IMR-90 (cell line): Measurements from ENCODE around the gene AGPAT3. TPM values are rescaled to one million over a fixed set of nuclear protein-coding genes. Genes with fewer than 3 reads are reported as not detected.

Experiments
- ATAC-seq: fragments of 200-7000 bp; cut with Tn5 transposase; 2 replicates; pipeline ENCODE4 v1.9.1; 2020; ENCODE audit warnings: low read depth, mild to moderate bottlenecking, moderate library complexity
- BruUV-seq: library from RNA; stranded (reverse); fragments of 400-500 nt; replicated peaks from 2 replicates; lab custom pipeline; 2021; lab: Mats Ljungman, UMichigan
- CTCF ChIA-PET: fragments of 300-600 bp; formaldehyde crosslinking; extraction: SDS; loops from one replicate; lab custom pipeline; 2021; ENCODE audit warnings: antibody characterized with exemption; lab: Yijun Ruan, JAX
- POLR2A ChIA-PET: fragments of 300-600 bp; sonication (Branson Sonifier 250); formaldehyde crosslinking; loops from one replicate; lab custom pipeline; 2022; ENCODE audit warnings: antibody characterized with exemption; ENCODE audit not compliant: unreplicated experiment; lab: Charles Lee
- DNase-seq: peaks from one replicate; pipeline ENCODE4 v3.0.0; 2013
- H2AFZ ChIP-seq: replicated peaks from 2 replicates; pipeline ENCODE3; 2013; ENCODE audit warnings: low read length, mild to moderate bottlenecking; ENCODE audit not compliant: poor library complexity
- H2AK5ac ChIP-seq: 2 replicates; pipeline ENCODE4 v1.6.1; 2013; ENCODE audit warnings: low read depth, low read length, inconsistent platforms
- H2AK9ac ChIP-seq: replicated peaks from 2 replicates; pipeline ENCODE3; 2013; ENCODE audit warnings: mild to moderate bottlenecking, low read depth, low read length, moderate library complexity; ENCODE audit not compliant: poor library complexity
- H2BK120ac ChIP-seq: 2 replicates; pipeline ENCODE4 v1.6.1; 2013; ENCODE audit warnings: low read depth, low read length, inconsistent platforms
- H2BK15ac ChIP-seq: 3 replicates; pipeline ENCODE4 v1.6.1; 2013; ENCODE audit warnings: low read depth, low read length, inconsistent platforms
- H2BK20ac ChIP-seq: 2 replicates; pipeline ENCODE4 v1.6.1; 2013; ENCODE audit warnings: low read depth, mild to moderate bottlenecking, inconsistent platforms, low read length, moderate library complexity
- H2BK5ac ChIP-seq: 2 replicates; pipeline ENCODE4 v1.6.1; 2013; ENCODE audit warnings: mild to moderate bottlenecking, low read depth, low read length, inconsistent platforms; ENCODE audit not compliant: poor library complexity, severe bottlenecking
- H3K14ac ChIP-seq: replicated peaks from 2 replicates; pipeline ENCODE4 v1.6.1; 2013; ENCODE audit warnings: low read depth, low read length, inconsistent platforms
- H3K18ac ChIP-seq: 2 replicates; pipeline ENCODE4 v1.6.1; 2013; ENCODE audit warnings: low read depth, low read length, control low read depth
- H3K23ac ChIP-seq: 2 replicates; pipeline ENCODE4 v1.6.1; 2013; ENCODE audit warnings: low read depth, low read length, inconsistent platforms
- H3K27ac ChIP-seq: 2 replicates; pipeline ENCODE4 v1.5.1; 2013; ENCODE audit warnings: mild to moderate bottlenecking, control low read depth, low read length; ENCODE audit not compliant: insufficient read depth
- H3K27me3 ChIP-seq: 2 replicates; pipeline ENCODE4 v1.6.1; 2013; ENCODE audit warnings: low read length; ENCODE audit not compliant: control insufficient read depth, insufficient read depth
- H3K36me3 ChIP-seq: 2 replicates; pipeline ENCODE4 v1.6.1; 2013; ENCODE audit warnings: low read length, mixed read lengths; ENCODE audit not compliant: control insufficient read depth, insufficient read depth
- H3K4ac ChIP-seq: 2 replicates; pipeline ENCODE4 v1.6.1; 2013; ENCODE audit warnings: low read depth, low read length, inconsistent platforms
- H3K4me1 ChIP-seq: 2 replicates; pipeline ENCODE4 v1.6.1; 2013; ENCODE audit warnings: low read length, mixed read lengths; ENCODE audit not compliant: control insufficient read depth, insufficient read depth
- H3K4me2 ChIP-seq: 2 replicates; pipeline ENCODE4 v1.6.1; 2013; ENCODE audit warnings: low read depth, mild to moderate bottlenecking, control low read depth, low read length, moderate library complexity
- H3K4me3 ChIP-seq: 2 replicates; pipeline ENCODE4 v1.5.1; 2013; ENCODE audit warnings: low read depth, mild to moderate bottlenecking, control low read depth, low read length, moderate library complexity; ENCODE audit not compliant: insufficient read depth
- H3K56ac ChIP-seq: 2 replicates; pipeline ENCODE4 v1.6.1; 2013; ENCODE audit warnings: low read length, inconsistent platforms; ENCODE audit not compliant: insufficient read depth; ENCODE audit errors: extremely low read depth
- H3K79me1 ChIP-seq, 2 experiments: 2 replicates each; pipeline ENCODE4 v1.6.1; 2013; ENCODE audit warnings: low read length in 2 of 2, inconsistent platforms in 1 of 2, low read depth in 1 of 2
- H3K9ac ChIP-seq: 2 replicates; pipeline ENCODE4 v1.6.1; 2013; ENCODE audit warnings: low read depth, low read length, control low read depth
- H3K9me1 ChIP-seq: 2 replicates; pipeline ENCODE4 v1.6.1; 2013; ENCODE audit warnings: low read length, inconsistent platforms; ENCODE audit not compliant: insufficient read depth
- H3K9me3 ChIP-seq: 2 replicates; pipeline ENCODE4 v1.6.1; 2013; ENCODE audit warnings: low read length; ENCODE audit not compliant: control insufficient read depth, insufficient read depth
- H4K20me1 ChIP-seq: 2 replicates; pipeline ENCODE4 v1.6.1; 2013; ENCODE audit warnings: low read length, inconsistent platforms; ENCODE audit not compliant: insufficient read depth
- H4K5ac ChIP-seq: 2 replicates; pipeline ENCODE4 v1.6.1; 2013; ENCODE audit warnings: mild to moderate bottlenecking, low read depth, low read length, control low read depth
- H4K8ac ChIP-seq, 2 experiments: 2 replicates each; pipeline ENCODE4 v1.6.1; 2013; ENCODE audit warnings: low read depth in 2 of 2, low read length in 2 of 2, control low read depth in 1 of 2, inconsistent platforms in 1 of 2
- H4K91ac ChIP-seq: 2 replicates; pipeline ENCODE4 v1.6.1; 2013; ENCODE audit warnings: low read depth, low read length, inconsistent platforms; ENCODE audit not compliant: insufficient read depth
- CEBPB ChIP-seq: IDR thresholded peaks from 2 replicates; pipeline ENCODE4 v1.6.1; 2012; ENCODE audit warnings: low read depth, low read length, improper control_type of control experiment
- CHD1 ChIP-seq: IDR thresholded peaks from 2 replicates; pipeline ENCODE4 v1.6.1; 2012; ENCODE audit warnings: low read depth, low read length, improper control_type of control experiment
- MAFK ChIP-seq: IDR thresholded peaks from 2 replicates; pipeline ENCODE4 v1.6.1; 2012; ENCODE audit warnings: low read depth, low read length, improper control_type of control experiment
- NFE2L2 ChIP-seq: fragments of 150-350 bp; IDR thresholded peaks from 2 replicates; pipeline ENCODE4 v1.6.1; 2016; ENCODE audit warnings: low read depth, mild to moderate bottlenecking, low read length
- RCOR1 ChIP-seq: IDR thresholded peaks from 2 replicates; pipeline ENCODE4 v1.6.1; 2012; ENCODE audit warnings: mild to moderate bottlenecking, low read length, improper control_type of control experiment; ENCODE audit not compliant: insufficient replicate concordance
- RFX5 ChIP-seq: IDR thresholded peaks from 2 replicates; pipeline ENCODE4 v1.8.0; 2012; ENCODE audit warnings: low read depth, mild to moderate bottlenecking, low read length, moderate library complexity
- WGBS, 2 experiments: methylation state at CpG; one replicate each; pipeline versions ENCODE4 v1.1.5 to v1.1.7; 2013; ENCODE audit warnings: missing lambda C conversion rate in 2 of 2; ENCODE audit not compliant: insufficient read length in 1 of 2; ENCODE audit errors: extremely low coverage in 2 of 2; 5-methylcytosine and 5-hydroxymethylcytosine counted together
- dilution Hi-C: fragments of 300-500 bp; cut with HindIII; formaldehyde crosslinking; loops from one replicate; pipeline ENCODE4 v1.14.3; 2018; ENCODE audit warnings: low sequenced_read_pairs; ENCODE audit not compliant: unreplicated experiment
- in situ Hi-C: fragments of 300-500 bp; cut with MboI; formaldehyde crosslinking; loops from 3 replicates; pipeline ENCODE4 v1.14.3; 2019; ENCODE audit warnings: low sequenced_read_pairs, inconsistent platforms, mixed read lengths
- intact Hi-C: fragments of 100-400 bp; cut with micrococcal nuclease; formaldehyde crosslinking; loops from 2 replicates; pipeline ENCODE4 v1.10.0; 2022
- polyA plus RNA-seq, 3 experiments: library from polyadenylated mRNA; depleted of rRNA; stranded (reverse); fragments of >200 nt; gene quantifications; 2 replicates each; pipeline ENCODE4 v1.2.3, GENCODE V29; 2012; ENCODE audit warnings: low replicate concordance in 1 of 3
- total RNA-seq: library from RNA; depleted of rRNA; stranded (reverse); fragments of >200 nt; gene quantifications from 2 replicates; pipeline ENCODE4 v1.2.3, GENCODE V29; 2012
- TF ChIP-seq, protein P1 (sequence below): fragments of 150-350 bp; IDR thresholded peaks from 2 replicates; pipeline ENCODE4 v1.6.1; 2017; ENCODE audit warnings: mild to moderate bottlenecking, antibody characterized with exemption, low read length, low read depth

Gene AGPAT3
- total and polyA plus RNA-seq, 2 of the 4 experiments (the other 2 are of a cell fraction) = 27.1 to 38.7 TPM

DNA sequence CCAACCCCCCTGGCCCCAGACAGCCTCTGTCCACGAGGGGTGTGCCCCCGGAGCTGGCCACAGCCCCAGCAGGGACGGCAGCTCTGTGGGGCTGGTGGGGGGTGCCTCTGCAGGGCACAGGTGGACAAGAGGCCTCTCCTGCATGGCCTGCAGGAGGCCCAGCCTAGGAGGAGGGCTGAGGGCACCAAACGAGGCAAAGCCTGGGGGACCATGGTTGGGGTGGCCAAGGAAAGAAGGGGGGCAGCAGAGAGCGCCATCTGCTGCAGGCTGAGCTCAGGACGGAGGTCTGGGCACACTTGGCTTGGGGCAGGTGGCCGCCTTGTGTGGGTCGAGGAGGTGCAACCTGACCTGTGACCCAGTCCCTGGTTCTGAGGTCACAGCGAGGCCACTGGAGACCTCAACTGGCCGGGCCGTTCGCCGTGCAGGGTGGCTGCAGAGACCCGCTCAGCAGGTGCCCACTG lies 48.4 kb upstream of the AGPAT3 start:
- H3K79me1 ChIP-seq = no peaks in the 10 kb centered on the region
- peaks cover 10% of the 10 kb centered on the region for H3K9me3 ChIP-seq
- ATAC-seq = no peak
- H2BK120ac ChIP-seq = no peak overlapping the region
- no peak overlapping the region for H3K4ac ChIP-seq
- TF ChIP-seq RCOR1 = no peak
- no peak for TF ChIP-seq CEBPB
- no peak for TF ChIP-seq MAFK
- TF ChIP-seq, protein P1, sequence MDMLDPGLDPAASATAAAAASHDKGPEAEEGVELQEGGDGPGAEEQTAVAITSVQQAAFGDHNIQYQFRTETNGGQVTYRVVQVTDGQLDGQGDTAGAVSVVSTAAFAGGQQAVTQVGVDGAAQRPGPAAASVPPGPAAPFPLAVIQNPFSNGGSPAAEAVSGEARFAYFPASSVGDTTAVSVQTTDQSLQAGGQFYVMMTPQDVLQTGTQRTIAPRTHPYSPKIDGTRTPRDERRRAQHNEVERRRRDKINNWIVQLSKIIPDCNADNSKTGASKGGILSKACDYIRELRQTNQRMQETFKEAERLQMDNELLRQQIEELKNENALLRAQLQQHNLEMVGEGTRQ = no peak
- TF ChIP-seq NFE2L2 = no peak
- TF ChIP-seq CHD1 = no peak
- no peak for TF ChIP-seq RFX5
- H3K23ac ChIP-seq = no peak overlapping the region
- intact Hi-C loops (no loop called here), in situ Hi-C loops (no loop called here), dilution Hi-C loops (no loop called here)
- H4K5ac ChIP-seq = no peak overlapping the region
- no peak overlapping the region for H4K8ac ChIP-seq
- H2AK5ac ChIP-seq = no peak overlapping the region
- no peak overlapping the region for H2BK20ac ChIP-seq
- H2BK15ac ChIP-seq = no peak overlapping the region
- no peak overlapping the region for H4K91ac ChIP-seq
- H2BK5ac ChIP-seq = no peak overlapping the region
- no peaks in the 10 kb centered on the region for H3K36me3 ChIP-seq
- BruUV-seq = no TSS peak
- no peak overlapping the region for H3K4me2 ChIP-seq
- H3K27me3 ChIP-seq = no peaks in the 10 kb centered on the region; the same call in 1 of the 2 replicates
- H3K14ac ChIP-seq = no peak overlapping the region
- H3K56ac ChIP-seq = no peak overlapping the region
- H3K27ac ChIP-seq = no peak overlapping the region
- H2AFZ ChIP-seq = no peak overlapping the region
- ChIA-PET CTCF (no interaction called here), POLR2A (no interaction called here)
- H4K20me1 ChIP-seq = no peaks in the 10 kb centered on the region
- no peak overlapping the region for H3K18ac ChIP-seq
- DNase-seq = no peak
- peak overlapping the region; percentile 28 for H2AK9ac ChIP-seq
- H3K4me1 ChIP-seq = no peaks in the 10 kb centered on the region
- H3K9me1 ChIP-seq = no peaks in the 10 kb centered on the region
- H3K4me3 ChIP-seq = no peak overlapping the region
- WGBS, 2 experiments = 43% methylated on average over 5 of the region's 14 CpGs; no CpG with 5 or more reads in 1 of the 2 experiments
- H3K9ac ChIP-seq = no peak overlapping the region
